H1 (cell line): Measurements from ENCODE around the gene KISS1.

Experiments
- CREB1 ChIP-seq: IDR thresholded peaks from 2 replicates; pipeline ENCODE4 v1.6.1; 2012; ENCODE audit warnings: inconsistent platforms
- EP300 ChIP-seq, 2 experiments: IDR thresholded peaks; 1 replicate in 1 of 2; 2 replicates in 1 of 2; pipeline ENCODE4 v1.6.1; 2011 to 2012; ENCODE audit warnings: low read depth in 2 of 2, low read length in 2 of 2, mild to moderate bottlenecking in 2 of 2, borderline replicate concordance in 1 of 2, inconsistent platforms in 1 of 2, moderate library complexity in 1 of 2
- KDM4A ChIP-seq: IDR thresholded peaks from one replicate; pipeline ENCODE4 v1.7.1; 2012; ENCODE audit warnings: low read depth, mild to moderate bottlenecking, moderate library complexity, low read length, inconsistent platforms; ENCODE audit not compliant: severe bottlenecking
- PHF8 ChIP-seq: fragments of 200-600 bp; sonication (generic); conservative IDR thresholded peaks from 2 replicates; pipeline ENCODE4 v1.7.1; 2012; ENCODE audit warnings: low read depth, mild to moderate bottlenecking, inconsistent platforms, low read length, moderate library complexity
- POLR2A ChIP-seq, 2 experiments: IDR thresholded peaks; 1 replicate in 1 of 2; 2 replicates in 1 of 2; pipeline ENCODE4 v1.6.1; 2011; ENCODE audit warnings: low read depth in 2 of 2, low read length in 2 of 2, mild to moderate bottlenecking in 2 of 2; ENCODE audit errors: control extremely low read depth in 1 of 2
- RFX5 ChIP-seq: IDR thresholded peaks from 2 replicates; pipeline ENCODE4 v1.6.1; 2011; ENCODE audit warnings: low read depth, low read length, improper control_type of control experiment, borderline replicate concordance
- SP4 ChIP-seq: IDR thresholded peaks from 2 replicates; pipeline ENCODE4 v1.6.1; 2012; ENCODE audit warnings: low read length, inconsistent platforms
- TEAD4 ChIP-seq: IDR thresholded peaks from 2 replicates; pipeline ENCODE4 v1.6.1; 2012; ENCODE audit warnings: low read depth, low read length, inconsistent platforms, mixed read lengths
- TF ChIP-seq, protein P1 (sequence below), 3 experiments: IDR thresholded peaks; 1 replicate in 2 of 3; 2 replicates in 1 of 3; pipeline versions ENCODE4 v1.5.1 to v1.6.1; 2011; ENCODE audit warnings: low read length in 3 of 3, mild to moderate bottlenecking in 3 of 3, inconsistent platforms in 2 of 3, low read depth in 1 of 3, moderate library complexity in 1 of 3; ENCODE audit not compliant: insufficient read depth in 1 of 3; ENCODE audit errors: control extremely low read depth in 1 of 3
- TF ChIP-seq, protein P2 (sequence below): IDR thresholded peaks from 2 replicates; pipeline ENCODE4 v1.6.1; 2011; ENCODE audit warnings: low read depth, mild to moderate bottlenecking, low read length; ENCODE audit not compliant: insufficient read depth

DNA sequence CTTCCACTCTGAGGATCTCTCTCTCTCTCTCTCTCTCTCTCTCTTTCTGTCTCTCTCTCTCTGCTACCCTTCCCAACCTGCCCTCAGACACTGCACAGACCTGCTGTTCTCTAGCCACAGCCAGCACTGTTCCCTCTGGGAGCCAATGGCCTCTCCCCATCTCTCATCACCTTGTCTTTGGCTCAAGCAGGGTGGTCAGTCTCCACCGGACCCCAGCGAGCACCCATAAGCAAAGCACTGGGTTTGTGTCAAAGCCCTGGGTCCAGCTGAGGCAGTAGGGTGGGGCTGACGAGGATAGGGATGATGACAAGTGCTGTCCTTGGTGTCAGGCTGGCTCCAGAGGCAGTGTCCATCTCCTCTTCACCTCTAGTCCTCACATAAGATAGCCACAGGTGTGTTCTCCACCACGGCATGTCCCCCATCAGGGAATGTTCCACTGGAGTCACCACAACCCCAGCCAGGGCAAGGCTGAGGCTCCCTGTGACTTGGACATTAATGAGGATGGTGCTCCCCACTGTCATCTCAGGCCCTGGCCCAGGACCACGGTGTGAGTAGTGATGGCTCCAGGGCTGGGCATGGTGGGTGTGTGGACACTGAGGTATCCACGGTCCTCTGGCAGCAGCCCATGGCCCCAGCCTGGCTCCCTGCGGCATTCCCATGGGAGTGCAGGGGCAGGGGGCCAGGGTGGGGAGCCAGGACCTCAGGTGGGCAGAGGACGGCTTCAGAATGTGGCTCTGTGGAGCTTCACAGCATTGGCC is 25.9 kb upstream of the KISS1 start:
- TF ChIP-seq, protein P1, sequence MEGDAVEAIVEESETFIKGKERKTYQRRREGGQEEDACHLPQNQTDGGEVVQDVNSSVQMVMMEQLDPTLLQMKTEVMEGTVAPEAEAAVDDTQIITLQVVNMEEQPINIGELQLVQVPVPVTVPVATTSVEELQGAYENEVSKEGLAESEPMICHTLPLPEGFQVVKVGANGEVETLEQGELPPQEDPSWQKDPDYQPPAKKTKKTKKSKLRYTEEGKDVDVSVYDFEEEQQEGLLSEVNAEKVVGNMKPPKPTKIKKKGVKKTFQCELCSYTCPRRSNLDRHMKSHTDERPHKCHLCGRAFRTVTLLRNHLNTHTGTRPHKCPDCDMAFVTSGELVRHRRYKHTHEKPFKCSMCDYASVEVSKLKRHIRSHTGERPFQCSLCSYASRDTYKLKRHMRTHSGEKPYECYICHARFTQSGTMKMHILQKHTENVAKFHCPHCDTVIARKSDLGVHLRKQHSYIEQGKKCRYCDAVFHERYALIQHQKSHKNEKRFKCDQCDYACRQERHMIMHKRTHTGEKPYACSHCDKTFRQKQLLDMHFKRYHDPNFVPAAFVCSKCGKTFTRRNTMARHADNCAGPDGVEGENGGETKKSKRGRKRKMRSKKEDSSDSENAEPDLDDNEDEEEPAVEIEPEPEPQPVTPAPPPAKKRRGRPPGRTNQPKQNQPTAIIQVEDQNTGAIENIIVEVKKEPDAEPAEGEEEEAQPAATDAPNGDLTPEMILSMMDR (IDR thresholded peaks at IDR 0.05; ENCODE audit: control extremely low read depth in 1 of 3, insufficient read depth in 1 of 3, low read depth in 1 of 3, low read length in 3 of 3) = no peak
- TF ChIP-seq EP300 (IDR thresholded peaks at IDR 0.05; ENCODE audit: borderline replicate concordance in 1 of 2, low read depth in 2 of 2, low read length in 2 of 2) (no peak), CREB1 (no peak), POLR2A (IDR thresholded peaks at IDR 0.05; ENCODE audit: control extremely low read depth in 1 of 2, low read depth in 2 of 2, low read length in 2 of 2) (no peak), KDM4A (no peak), PHF8 (no peak), TEAD4 (no peak), SP4 (no peak), RFX5 (no peak)
- TF ChIP-seq, protein P2, sequence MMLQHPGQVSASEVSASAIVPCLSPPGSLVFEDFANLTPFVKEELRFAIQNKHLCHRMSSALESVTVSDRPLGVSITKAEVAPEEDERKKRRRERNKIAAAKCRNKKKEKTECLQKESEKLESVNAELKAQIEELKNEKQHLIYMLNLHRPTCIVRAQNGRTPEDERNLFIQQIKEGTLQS = no peak
